Mesendoderm (in vitro differentiated cells): ENCODE data around the gene B3GNT9.

Source experiments
- DNase-seq: peaks from one replicate; pipeline ENCODE4 v3.0.0; 2013
- H2AK5ac ChIP-seq: 2 replicates; pipeline ENCODE4 v1.6.1; 2013; ENCODE audit warnings: low read length, inconsistent platforms
- H2BK120ac ChIP-seq: 2 replicates; pipeline ENCODE4 v1.6.1; 2013; ENCODE audit warnings: low read depth, mild to moderate bottlenecking, low read length, moderate library complexity, mixed read lengths
- H2BK15ac ChIP-seq: replicated peaks from 2 replicates; pipeline ENCODE4 v1.6.1; 2013; ENCODE audit warnings: low read depth, mild to moderate bottlenecking, moderate library complexity
- H2BK5ac ChIP-seq: 2 replicates; pipeline ENCODE4 v1.6.1; 2013; ENCODE audit warnings: low read length, inconsistent platforms
- H3K18ac ChIP-seq: 2 replicates; pipeline ENCODE4 v1.6.1; 2013; ENCODE audit warnings: mild to moderate bottlenecking, low read length, mixed read lengths
- H3K23ac ChIP-seq: one replicate; pipeline ENCODE4 v1.6.1; 2013; ENCODE audit warnings: low read length
- H3K27ac ChIP-seq: 2 replicates; pipeline ENCODE4 v1.5.1; 2013; ENCODE audit warnings: low read depth, mild to moderate bottlenecking, inconsistent platforms, low read length, moderate library complexity
- H3K27me3 ChIP-seq: 2 replicates; pipeline ENCODE4 v1.6.1; 2013; ENCODE audit warnings: low read length, control low read depth, mild to moderate bottlenecking, inconsistent platforms; ENCODE audit not compliant: insufficient read depth, poor library complexity
- H3K36me3 ChIP-seq: 2 replicates; pipeline ENCODE4 v1.6.1; 2013; ENCODE audit warnings: low read length, inconsistent platforms; ENCODE audit not compliant: control insufficient read depth, insufficient read depth
- H3K4ac ChIP-seq: one replicate; pipeline ENCODE4 v1.6.1; 2013; ENCODE audit warnings: low read depth, mild to moderate bottlenecking, low read length, moderate library complexity
- H3K4me1 ChIP-seq: 2 replicates; pipeline ENCODE4 v1.6.1; 2013; ENCODE audit warnings: low read depth, low read length, inconsistent platforms; ENCODE audit not compliant: control insufficient read depth
- H3K4me2 ChIP-seq: 2 replicates; pipeline ENCODE4 v1.6.1; 2013; ENCODE audit warnings: low read length
- H3K4me3 ChIP-seq: 2 replicates; pipeline ENCODE4 v1.5.1; 2013; ENCODE audit warnings: mild to moderate bottlenecking, low read length
- H3K56ac ChIP-seq: one replicate; pipeline ENCODE4 v1.6.1; 2013; ENCODE audit warnings: low read length
- H3K79me1 ChIP-seq: 2 replicates; pipeline ENCODE4 v1.6.1; 2013; ENCODE audit warnings: low read length, inconsistent platforms
- H3K79me2 ChIP-seq: 2 replicates; pipeline ENCODE4 v1.6.1; 2013; ENCODE audit warnings: mild to moderate bottlenecking, low read length; ENCODE audit not compliant: control insufficient read depth, insufficient read depth
- H3K9ac ChIP-seq: 2 replicates; pipeline ENCODE4 v1.6.1; 2013; ENCODE audit warnings: low read length, inconsistent platforms
- H4K5ac ChIP-seq: one replicate; pipeline ENCODE4 v1.6.1; 2013; ENCODE audit warnings: low read length
- H4K8ac ChIP-seq: one replicate; pipeline ENCODE4 v1.6.1; 2013; ENCODE audit warnings: low read depth, mild to moderate bottlenecking, control low read depth, low read length, moderate library complexity
- WGBS: extraction: QIAGEN DNeasy Blood & Tissue Kit; methylation state at CpG from one replicate; pipeline ENCODE4 v1.1.7; 2013; ENCODE audit warnings: low lambda C conversion rate, missing lambda C conversion rate; ENCODE audit not compliant: insufficient coverage; ENCODE audit errors: extremely low coverage; 5-methylcytosine and 5-hydroxymethylcytosine counted together

The B3GNT9 gene

DNA sequence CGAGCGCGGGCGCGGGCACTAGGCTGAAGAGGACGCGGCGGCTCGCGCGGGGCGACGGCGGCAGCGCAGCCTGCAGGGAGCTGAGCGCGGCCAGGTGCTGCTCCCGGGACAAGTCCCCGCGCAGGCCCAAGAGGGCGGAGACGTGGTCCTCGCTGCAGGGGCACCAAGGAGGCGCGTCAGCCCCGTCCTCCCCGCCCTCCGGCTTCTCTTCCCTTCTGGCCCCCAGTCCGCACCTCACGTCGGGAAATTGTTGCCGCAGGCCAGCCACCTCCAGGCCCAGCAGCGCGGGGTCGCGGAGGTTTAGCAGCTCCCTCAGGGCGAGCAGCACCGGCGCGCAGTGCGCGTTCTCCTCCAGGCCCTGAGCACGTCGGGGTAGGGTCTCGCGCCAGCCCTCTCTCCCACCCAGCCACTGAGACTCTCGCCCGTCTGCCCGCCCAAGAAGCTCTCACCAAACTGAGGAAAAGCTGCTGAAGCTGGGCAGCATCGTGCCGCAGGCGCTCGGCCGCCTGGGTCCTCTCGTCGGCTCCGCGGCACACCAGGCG is 33.7 kb upstream of the B3GNT9 start:
- DNase-seq, result peak; percentile 36
- no peak overlapping the region for H3K27ac ChIP-seq

DNA sequence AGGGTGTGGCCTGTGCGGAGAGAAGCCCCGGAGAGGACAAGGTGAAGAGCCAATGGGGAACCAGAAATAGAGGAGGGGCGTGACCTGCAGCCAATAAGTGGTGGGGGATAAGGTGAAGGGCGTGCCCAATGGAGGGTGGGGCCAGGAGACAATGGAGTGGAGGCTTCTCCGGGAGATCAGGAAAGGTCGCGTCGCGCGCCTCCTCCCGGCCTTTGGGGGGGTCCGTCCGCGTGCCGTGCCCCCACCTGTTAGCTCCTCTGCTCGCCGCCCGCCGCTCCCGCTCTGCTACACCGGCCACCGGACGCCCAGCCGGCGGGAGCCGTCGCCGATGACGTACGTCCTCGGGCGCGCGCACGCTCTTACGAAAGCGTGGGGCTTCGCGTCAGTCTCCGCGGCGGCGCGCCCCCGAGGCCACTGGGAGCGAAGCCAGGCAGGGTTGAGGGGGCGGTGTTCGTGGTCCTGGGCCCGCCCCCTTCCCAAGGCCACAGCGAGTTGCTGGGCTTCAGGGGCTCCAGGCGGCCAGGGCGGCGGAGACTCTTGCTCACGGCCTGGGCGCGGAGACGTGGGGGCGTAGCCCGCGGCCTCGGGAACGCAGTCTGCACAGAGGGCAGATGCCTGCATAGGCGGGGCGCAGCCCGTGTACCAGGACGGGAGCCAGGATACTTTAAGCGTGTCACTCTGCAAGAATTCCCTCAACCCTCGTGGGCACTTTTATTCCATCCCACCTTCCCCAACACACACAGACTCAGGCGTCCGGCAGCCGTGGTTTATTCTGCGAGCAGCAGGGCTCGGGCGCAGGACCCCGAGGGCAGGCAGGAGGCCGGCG is 33.0 kb upstream of the B3GNT9 start, which contains the start of gene MATCAP1:
MATCAP1 (minus strand) TSS at position 337 of the 826 bp plus-strand sequence. CDS start 3,353 bp downstream, outside the sequence.
- DNase-seq, result peak; percentile 99
- Histone ChIP-seq H3K36me3 (no peaks in the 10 kb centered on the region), H3K4ac (no peak within 1 kb of the TSS), H2BK120ac (no peak within 1 kb of the TSS), H3K79me1 (peaks cover 4% of the 10 kb centered on the region), H3K56ac (peak within 1 kb of the TSS; percentile 98), H3K9ac (peak within 1 kb of the TSS; percentile 85), H2BK15ac (no peak within 1 kb of the TSS), H3K27ac (no peak within 1 kb of the TSS), H2BK5ac (peak within 1 kb of the TSS; percentile 72), H4K5ac (no peak within 1 kb of the TSS), H3K27me3 (no peaks in the 10 kb centered on the region), H3K4me1 (peaks cover 3% of the 10 kb centered on the region), H3K79me2 (no peaks in the 10 kb centered on the region), H3K18ac (peak within 1 kb of the TSS; percentile 15), H4K8ac (no peak within 1 kb of the TSS), H3K4me3 (peak within 1 kb of the TSS; percentile 63), H2AK5ac (peak within 1 kb of the TSS; percentile 73), H3K23ac (peak within 1 kb of the TSS; percentile 19), H3K4me2 (peak within 1 kb of the TSS; percentile 92)
- no CpG with 5 or more reads among the region's 77 CpGs for WGBS

More for the DNA sequence above, 33.7 kb upstream of the B3GNT9 start:
- Histone ChIP-seq H2BK120ac (no peak overlapping the region), H2BK5ac (no peak overlapping the region), H3K56ac (peak overlapping the region; percentile 65), H3K36me3 (no peaks in the 10 kb centered on the region), H2AK5ac (no peak overlapping the region), H3K79me2 (no peaks in the 10 kb centered on the region), H3K4me1 (peaks cover 3% of the 10 kb centered on the region), H3K23ac (peak overlapping the region; percentile 19), H3K4me3 (peak overlapping the region; percentile 30), H2BK15ac (no peak overlapping the region), H3K18ac (no peak overlapping the region), H4K8ac (no peak overlapping the region), H3K4ac (no peak overlapping the region), H3K9ac (peak overlapping the region; percentile 69), H4K5ac (no peak overlapping the region), H3K27me3 (no peaks in the 10 kb centered on the region), H3K79me1 (peaks cover 4% of the 10 kb centered on the region), H3K4me2 (peak overlapping the region; percentile 92)
- no CpG with 5 or more reads among the region's 59 CpGs for whole genome bisulfite sequencing

DNA sequence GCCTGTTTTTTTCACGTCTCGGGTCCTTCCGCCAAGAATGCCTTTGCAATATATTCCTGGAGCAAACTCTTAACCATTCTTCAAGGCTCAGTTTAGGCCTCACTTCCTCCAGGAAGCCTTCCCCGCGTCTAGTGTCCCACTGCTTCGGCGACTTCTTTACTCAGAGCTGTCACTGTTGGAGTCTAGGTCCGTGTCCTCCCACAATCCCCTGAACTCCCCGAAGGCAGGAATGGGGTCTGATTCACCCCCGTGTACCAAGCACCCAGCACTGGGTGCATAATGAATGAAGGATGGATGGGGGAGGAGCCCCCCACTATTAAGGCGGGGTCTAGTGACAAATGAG is 32.5 kb upstream of the B3GNT9 start:
- peak overlapping the region; percentile 85 for H3K56ac ChIP-seq
- WGBS, result no CpG with 5 or more reads among the region's 11 CpGs
- H2BK120ac ChIP-seq, result no peak overlapping the region
- H3K36me3 ChIP-seq, result no peaks in the 10 kb centered on the region
- peak overlapping the region; percentile 77 for H3K9ac ChIP-seq
- H2BK15ac ChIP-seq, result no peak overlapping the region
- H3K79me1 ChIP-seq, result peaks cover 4% of the 10 kb centered on the region
- no peak for DNase-seq
- no peak overlapping the region for H3K23ac ChIP-seq
- H4K8ac ChIP-seq, result no peak overlapping the region
- peak overlapping the region; percentile 62 for H3K4me3 ChIP-seq
- H2AK5ac ChIP-seq, result no peak overlapping the region
- H3K18ac ChIP-seq, result no peak overlapping the region
- no peak overlapping the region for H3K4ac ChIP-seq
- H2BK5ac ChIP-seq, result no peak overlapping the region
- H3K27me3 ChIP-seq, result no peaks in the 10 kb centered on the region
- no peak overlapping the region for H4K5ac ChIP-seq
- H3K4me2 ChIP-seq, result peak overlapping the region; percentile 85
- peaks cover 3% of the 10 kb centered on the region for H3K4me1 ChIP-seq
- H3K79me2 ChIP-seq, result no peaks in the 10 kb centered on the region
- H3K27ac ChIP-seq, result no peak overlapping the region

DNA sequence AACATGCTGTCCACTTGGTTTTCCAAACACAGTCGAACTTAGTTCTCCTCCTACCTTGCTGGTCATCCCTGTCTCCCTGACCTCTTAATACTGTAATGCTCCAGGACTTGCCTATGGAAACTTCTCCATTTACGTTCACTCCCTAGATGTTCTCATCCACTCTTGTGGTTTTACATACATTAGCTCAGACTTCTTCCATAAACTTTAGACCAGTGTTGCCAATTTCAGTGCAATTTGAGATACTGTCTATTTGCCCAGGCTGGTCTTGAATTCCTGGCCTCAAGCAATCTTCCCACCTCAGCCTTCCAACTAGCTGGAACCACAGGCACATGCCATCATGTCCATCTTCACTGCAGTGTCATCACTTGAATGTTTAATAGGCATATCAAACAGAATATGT is 31.5 kb upstream of the B3GNT9 start:
- H4K8ac ChIP-seq, result no peak overlapping the region
- no peak overlapping the region for H2AK5ac ChIP-seq
- H3K4me3 ChIP-seq, result no peak overlapping the region
- no peak overlapping the region for H3K27ac ChIP-seq
- H2BK15ac ChIP-seq, result no peak overlapping the region
- no peaks in the 10 kb centered on the region for H3K36me3 ChIP-seq
- DNase-seq, result no peak
- no CpG with 5 or more reads among the region's 2 CpGs for WGBS
- H3K18ac ChIP-seq, result no peak overlapping the region
- no peak overlapping the region for H3K4ac ChIP-seq
- no peak overlapping the region for H4K5ac ChIP-seq
- no peak overlapping the region for H3K4me2 ChIP-seq
- no peak overlapping the region for H3K23ac ChIP-seq
- peak overlapping the region; percentile 25 for H3K56ac ChIP-seq
- H2BK5ac ChIP-seq, result no peak overlapping the region
- H3K9ac ChIP-seq, result peak overlapping the region; percentile 27
- H3K27me3 ChIP-seq, result no peaks in the 10 kb centered on the region
- H3K79me1 ChIP-seq, result peaks cover 4% of the 10 kb centered on the region
- H2BK120ac ChIP-seq, result no peak overlapping the region
- H3K79me2 ChIP-seq, result no peaks in the 10 kb centered on the region
- peaks cover 3% of the 10 kb centered on the region for H3K4me1 ChIP-seq

DNA sequence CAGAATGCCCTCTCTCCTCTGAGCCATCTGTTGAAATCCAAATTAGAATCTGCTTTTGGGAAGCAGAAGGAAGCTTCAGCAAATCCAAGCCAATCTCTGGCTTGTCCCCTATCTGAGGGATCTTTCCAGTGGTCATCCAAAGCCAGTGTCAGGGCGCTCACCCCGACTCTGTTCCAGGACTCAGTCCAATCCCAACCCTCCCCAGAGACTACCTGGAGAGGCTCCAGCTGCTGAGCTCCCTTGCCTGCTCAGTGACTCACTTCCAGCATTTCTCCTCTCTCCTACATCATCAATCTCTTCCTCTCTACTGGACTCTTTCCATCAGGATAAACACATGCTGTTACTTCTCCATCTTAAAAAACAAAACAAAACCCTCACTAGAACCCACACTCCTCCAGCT is 30.5 kb upstream of the B3GNT9 start:
- no peak overlapping the region for H3K18ac ChIP-seq
- peaks cover 4% of the 10 kb centered on the region for H3K79me1 ChIP-seq
- no CpG with 5 or more reads among the region's 2 CpGs for WGBS
- no peak overlapping the region for H4K8ac ChIP-seq
- no peak overlapping the region for H3K23ac ChIP-seq
- no peak overlapping the region for H4K5ac ChIP-seq
- H3K27me3 ChIP-seq, result no peaks in the 10 kb centered on the region
- no peak overlapping the region for H3K4me2 ChIP-seq
- no peak overlapping the region for H2BK15ac ChIP-seq
- no peak overlapping the region for H3K4ac ChIP-seq
- no peak overlapping the region for H2BK120ac ChIP-seq
- H3K79me2 ChIP-seq, result no peaks in the 10 kb centered on the region
- H3K4me1 ChIP-seq, result peaks cover 3% of the 10 kb centered on the region
- no peaks in the 10 kb centered on the region for H3K36me3 ChIP-seq
- no peak overlapping the region for H3K9ac ChIP-seq
- no peak for DNase-seq
- H3K56ac ChIP-seq, result no peak overlapping the region
- H2AK5ac ChIP-seq, result no peak overlapping the region
- no peak overlapping the region for H2BK5ac ChIP-seq
- H3K27ac ChIP-seq, result no peak overlapping the region
- H3K4me3 ChIP-seq, result no peak overlapping the region
